Karpas-422 (cell line): Measurements from ENCODE around the gene APOBR. TPM values are rescaled to one million over a fixed set of nuclear protein-coding genes. Genes with fewer than 3 reads are reported as not detected.
"Not testable (repeated sequence)": the region's sequence is repeated elsewhere in the genome, so short reads cannot be mapped to it uniquely, and the experiment has no call there.

ENCODE experiments used
- DNase-seq: peaks from one replicate; pipeline ENCODE4 v3.0.0-alpha.2; 2015
- H2AFZ ChIP-seq: fragments of 200-600 bp; sonication (generic); 2 replicates; pipeline ENCODE4 v1.6.1; 2014; ENCODE audit warnings: antibody characterized with exemption, low read length, mixed read lengths
- H3K27ac ChIP-seq: fragments of 200-600 bp; sonication (generic); 2 replicates; pipeline ENCODE4 v1.5.1; 2014; ENCODE audit warnings: mild to moderate bottlenecking, low read length, moderate library complexity
- H3K27me3 ChIP-seq: fragments of 200-600 bp; sonication (generic); 2 replicates; pipeline ENCODE4 v1.6.1; 2014; ENCODE audit warnings: low read length, mixed read lengths
- H3K36me3 ChIP-seq: fragments of 200-600 bp; sonication (generic); 2 replicates; pipeline ENCODE4 v1.6.1; 2014; ENCODE audit warnings: low read length, mixed read lengths; ENCODE audit not compliant: insufficient read depth
- H3K4me1 ChIP-seq: fragments of 200-600 bp; sonication (generic); 2 replicates; pipeline ENCODE4 v1.6.1; 2014; ENCODE audit warnings: mild to moderate bottlenecking, low read length, mixed read lengths
- H3K4me2 ChIP-seq: fragments of 200-600 bp; sonication (generic); 2 replicates; pipeline ENCODE4 v1.6.1; 2014; ENCODE audit warnings: low read length, low read depth, mild to moderate bottlenecking; ENCODE audit not compliant: poor library complexity, severe bottlenecking
- H3K4me3 ChIP-seq: fragments of 200-600 bp; sonication (generic); 2 replicates; pipeline ENCODE4 v1.5.1; 2014; ENCODE audit warnings: mild to moderate bottlenecking, antibody characterized with exemption, low read length, mixed read lengths
- H3K79me2 ChIP-seq: fragments of 200-600 bp; sonication (generic); 2 replicates; pipeline ENCODE4 v1.6.1; 2014; ENCODE audit warnings: mild to moderate bottlenecking, low read length, mixed read lengths
- H3K9ac ChIP-seq: fragments of 200-600 bp; sonication (generic); 2 replicates; pipeline ENCODE4 v1.6.0; 2014; ENCODE audit warnings: low read length
- H3K9me2 ChIP-seq: fragments of 200-600 bp; sonication (generic), shearing (Covaris generic); replicated peaks from 2 replicates; pipeline ENCODE4 v1.6.0; 2014; ENCODE audit warnings: mild to moderate bottlenecking, low read length, moderate library complexity; ENCODE audit not compliant: insufficient read depth
- H3K9me3 ChIP-seq: fragments of 300-700, 200-600 bp; sonication (generic); 2 replicates; pipeline ENCODE4 v1.6.1; 2014; ENCODE audit warnings: low read length, mixed read lengths
- H4K20me1 ChIP-seq: fragments of 200-600 bp; sonication (generic); 2 replicates; pipeline ENCODE4 v1.6.1; 2014; ENCODE audit warnings: mild to moderate bottlenecking, antibody characterized with exemption, low read length, low read depth; ENCODE audit not compliant: insufficient read depth
- total RNA-seq: library from RNA; depleted of rRNA; stranded (reverse); fragments of >200 nt; shearing (Covaris generic); gene quantifications from 2 replicates; pipeline ENCODE4 v1.2.3, GENCODE V29; 2014; ENCODE audit warnings: low replicate concordance

APOBR gene
- total RNA-seq, 1 experiment from 2014 or later: 0.41 TPM

GRCh38 chr16:28537964-28538732, 43.7 kb downstream of the APOBR start:
- no peak overlapping the region for H3K4me3 ChIP-seq
- H3K9ac ChIP-seq: no peak overlapping the region
- no peaks in the 10 kb centered on the region for H3K36me3 ChIP-seq
- H4K20me1 ChIP-seq: no peaks in the 10 kb centered on the region
- H3K9me3 ChIP-seq: no peaks in the 10 kb centered on the region
- no peaks in the 10 kb centered on the region for H3K79me2 ChIP-seq
- no peaks in the 10 kb centered on the region for H3K4me1 ChIP-seq
- H2AFZ ChIP-seq: no peak overlapping the region
- H3K9me2 ChIP-seq: no peaks in the 10 kb centered on the region
- H3K4me2 ChIP-seq: no peak overlapping the region
- no peak overlapping the region for H3K27ac ChIP-seq
- DNase-seq: peak; percentile 31
- no peaks in the 10 kb centered on the region for H3K27me3 ChIP-seq

GRCh38 chr16:28538733-28539596, 44.5 kb downstream of the APOBR start, which contains the start of gene NUPR1:
NUPR1 (minus strand) TSS chr16:28538974; CDS start chr16:28538907, 67 bp downstream.
- H3K4me2 ChIP-seq: no peak within 1 kb of the TSS
- H3K27ac ChIP-seq: no peak within 1 kb of the TSS

GRCh38 chr16:28540346-28540745, 45.9 kb downstream of the APOBR start:
- no peaks in the 10 kb centered on the region for H4K20me1 ChIP-seq
- no peaks in the 10 kb centered on the region for H3K9me3 ChIP-seq
- no peak overlapping the region for H3K9ac ChIP-seq
- no peak for DNase-seq
- no peaks in the 10 kb centered on the region for H3K36me3 ChIP-seq
- H3K27me3 ChIP-seq: no peaks in the 10 kb centered on the region
- H2AFZ ChIP-seq: no peak overlapping the region
- no peaks in the 10 kb centered on the region for H3K79me2 ChIP-seq
- H3K27ac ChIP-seq: no peak overlapping the region
- no peaks in the 10 kb centered on the region for H3K4me1 ChIP-seq
- no peak overlapping the region for H3K4me3 ChIP-seq
- no peaks in the 10 kb centered on the region for H3K9me2 ChIP-seq
- H3K4me2 ChIP-seq: no peak overlapping the region

More at GRCh38 chr16:28538733-28539596, 44.5 kb downstream of the APOBR start, which contains the start of gene NUPR1:
- H3K4me3 ChIP-seq: no peak within 1 kb of the TSS
- no peaks in the 10 kb centered on the region for H3K36me3 ChIP-seq
- no peaks in the 10 kb centered on the region for H3K9me2 ChIP-seq
- H3K9me3 ChIP-seq: no peaks in the 10 kb centered on the region
- H4K20me1 ChIP-seq: no peaks in the 10 kb centered on the region
- DNase-seq: peak; percentile 29
- H2AFZ ChIP-seq: no peak within 1 kb of the TSS
- H3K9ac ChIP-seq: no peak within 1 kb of the TSS
- H3K79me2 ChIP-seq: no peaks in the 10 kb centered on the region
- H3K4me1 ChIP-seq: no peaks in the 10 kb centered on the region
- no peaks in the 10 kb centered on the region for H3K27me3 ChIP-seq

GRCh38 chr16:28542646-28543045, 48.2 kb downstream of the APOBR start:
- H3K4me3 ChIP-seq: no peak overlapping the region
- no peaks in the 10 kb centered on the region for H3K79me2 ChIP-seq
- no peaks in the 10 kb centered on the region for H3K27me3 ChIP-seq
- H3K9ac ChIP-seq: no peak overlapping the region
- no peak for DNase-seq
- no peak overlapping the region for H3K4me2 ChIP-seq
- H2AFZ ChIP-seq: no peak overlapping the region
- no peaks in the 10 kb centered on the region for H3K9me3 ChIP-seq
- H3K9me2 ChIP-seq: no peaks in the 10 kb centered on the region
- no peaks in the 10 kb centered on the region for H4K20me1 ChIP-seq
- no peaks in the 10 kb centered on the region for H3K4me1 ChIP-seq
- no peaks in the 10 kb centered on the region for H3K36me3 ChIP-seq
- no peak overlapping the region for H3K27ac ChIP-seq

GRCh38 chr16:28543072-28543471, 48.6 kb downstream of the APOBR start:
- no peaks in the 10 kb centered on the region for H3K36me3 ChIP-seq
- H3K27ac ChIP-seq: no peak overlapping the region
- H3K79me2 ChIP-seq: no peaks in the 10 kb centered on the region
- peak; percentile 55 for DNase-seq
- no peaks in the 10 kb centered on the region for H3K9me2 ChIP-seq
- 0 out of 2 replicates have a peak overlapping the region, but pooled peaks have one; percentile 11 for H2AFZ ChIP-seq
- H3K4me3 ChIP-seq: no peak overlapping the region
- H3K4me1 ChIP-seq: no peaks in the 10 kb centered on the region
- H3K27me3 ChIP-seq: no peaks in the 10 kb centered on the region
- no peaks in the 10 kb centered on the region for H4K20me1 ChIP-seq
- H3K9me3 ChIP-seq: no peaks in the 10 kb centered on the region
- no peak overlapping the region for H3K4me2 ChIP-seq
- H3K9ac ChIP-seq: no peak overlapping the region

GRCh38 chr16:28544998-28545397, 50.6 kb downstream of the APOBR start:
- no peak for DNase-seq
- Histone ChIP-seq H3K79me2 (no peaks in the 10 kb centered on the region), H3K9me2 (no peaks in the 10 kb centered on the region), H3K9me3 (no peaks in the 10 kb centered on the region), H3K27ac (no peak overlapping the region), H3K27me3 (no peaks in the 10 kb centered on the region), H2AFZ (no peak overlapping the region), H3K36me3 (no peaks in the 10 kb centered on the region), H4K20me1 (no peaks in the 10 kb centered on the region), H3K9ac (no peak overlapping the region), H3K4me2 (no peak overlapping the region), H3K4me3 (no peak overlapping the region), H3K4me1 (peaks cover 7% of the 10 kb centered on the region)

- H3K79me2 ChIP-seq, H3K4me2 ChIP-seq, H3K9me2 ChIP-seq, H3K27ac ChIP-seq, H4K20me1 ChIP-seq, DNase-seq, H3K4me3 ChIP-seq, H3K27me3 ChIP-seq, H2AFZ ChIP-seq, H3K9me3 ChIP-seq, H3K36me3 ChIP-seq, H3K9ac ChIP-seq, H3K4me1 ChIP-seq: not testable (repeated sequence)
Observed at GRCh38 chr16:28545964-28546363, 51.5 kb downstream of the APOBR start.

- H3K4me2 ChIP-seq: no peak overlapping the region
- H4K20me1 ChIP-seq: no peaks in the 10 kb centered on the region
- H3K4me1 ChIP-seq: peaks cover 7% of the 10 kb centered on the region
- H3K9me2 ChIP-seq: no peaks in the 10 kb centered on the region
- no peaks in the 10 kb centered on the region for H3K9me3 ChIP-seq
- H3K36me3 ChIP-seq: no peaks in the 10 kb centered on the region
- H3K27ac ChIP-seq: no peak overlapping the region
- H3K79me2 ChIP-seq: no peaks in the 10 kb centered on the region
- no peak overlapping the region for H3K9ac ChIP-seq
- DNase-seq: no peak
- H3K27me3 ChIP-seq: no peaks in the 10 kb centered on the region
- no peak overlapping the region for H2AFZ ChIP-seq
- no peak overlapping the region for H3K4me3 ChIP-seq
Observed at GRCh38 chr16:28546626-28547025, 52.2 kb downstream of the APOBR start.
